Frontal cortex (tissue), 4 donors: ENCODE results near the gene IREB2. TPM values are rescaled to one million over a fixed set of nuclear protein-coding genes. Genes with fewer than 3 reads are reported as not detected.
"Not testable (repeated sequence)": the region's sequence is repeated elsewhere in the genome, so short reads cannot be mapped to it uniquely, and the experiment has no call there.

ENCODE experiments used
- DNase-seq, 2 donors: peaks; one replicate each; pipeline ENCODE4 v3.0.0; 2012; ENCODE audit warnings: low spot score in 2 of 2
- FAIRE-seq: peaks from 2 replicates; lab custom pipeline; 2012; peaks lifted over from hg19 to GRCh38; lab: Jason Lieb, UNC
- total RNA-seq: library from RNA; depleted of rRNA; stranded (reverse); fragments of >200 nt; gene quantifications from one replicate; pipeline ENCODE4 v1.2.3, GENCODE V29; 2014
- donor health status: control.
- donor health status: control.
- donor health status: control.

Gene IREB2
- 67.7 TPM for total RNA-seq

- DNase-seq (peak; percentile 95 to 98), FAIRE-seq (peak; percentile 64)
These were observed at the start of gene IREB2 for GRCh38 chr15:78437762-78438618. TSS of gene IREB2 (plus strand) at chr15:78438216. CDS start at chr15:78438338, 122 bp downstream.

GRCh38 chr15:78388865-78389264, 49.2 kb upstream of the IREB2 start:
- no peak for FAIRE-seq
- DNase-seq: no peak

- no peak for FAIRE-seq
- no peak for DNase-seq
These were observed 48.7 kb upstream of the IREB2 start for GRCh38 chr15:78389322-78389721.

GRCh38 chr15:78389738-78390137, 48.3 kb upstream of the IREB2 start:
- no peak for DNase-seq
- FAIRE-seq: no peak

- DNase-seq (no peak), FAIRE-seq (no peak)
These were observed 47.8 kb upstream of the IREB2 start for GRCh38 chr15:78390242-78390641.

GRCh38 chr15:78390826-78391225, 47.2 kb upstream of the IREB2 start:
- FAIRE-seq (no peak), DNase-seq (no peak)

GRCh38 chr15:78391781-78392180, 46.2 kb upstream of the IREB2 start:
- no peak for FAIRE-seq
- DNase-seq: no peak

GRCh38 chr15:78392430-78392829, 45.6 kb upstream of the IREB2 start:
- DNase-seq (peak in 1 of 2 donors; percentile 30), FAIRE-seq (no peak)

- FAIRE-seq (no peak), DNase-seq (no peak)
These were observed 44.9 kb upstream of the IREB2 start for GRCh38 chr15:78393137-78393536.

- FAIRE-seq (no peak), DNase-seq (no peak)
These were observed 44.0 kb upstream of the IREB2 start for GRCh38 chr15:78394026-78394425.

- no peak for DNase-seq
These were observed 42.9 kb upstream of the IREB2 start for GRCh38 chr15:78394981-78395616.

GRCh38 chr15:78396186-78396814, 41.7 kb upstream of the IREB2 start:
- no peak for DNase-seq
- no peak for FAIRE-seq

More at GRCh38 chr15:78394981-78395616, 42.9 kb upstream of the IREB2 start:
- FAIRE-seq: no peak

- FAIRE-seq (no peak), DNase-seq (peak in 1 of 2 donors; percentile 33)
These were observed 41.0 kb upstream of the IREB2 start for GRCh38 chr15:78396976-78397375.

GRCh38 chr15:78397382-78397781, 40.6 kb upstream of the IREB2 start:
- FAIRE-seq (no peak), DNase-seq (no peak)

GRCh38 chr15:78398076-78398825, 39.8 kb upstream of the IREB2 start:
- no peak for DNase-seq
- FAIRE-seq: no peak

GRCh38 chr15:78399091-78399490, 38.9 kb upstream of the IREB2 start:
- DNase-seq: no peak
- FAIRE-seq: no peak

GRCh38 chr15:78402061-78402610, 35.9 kb upstream of the IREB2 start:
- DNase-seq (no peak), FAIRE-seq (no peak)

GRCh38 chr15:78404125-78404524, 33.9 kb upstream of the IREB2 start:
- FAIRE-seq: no peak
- DNase-seq: no peak

- DNase-seq, FAIRE-seq: not testable (repeated sequence)
These were observed 33.2 kb upstream of the IREB2 start for GRCh38 chr15:78404796-78405195.
